IMR-90 (cell line): ENCODE data around the gene NARS2. TPM values are rescaled to one million over a fixed set of nuclear protein-coding genes. Genes with fewer than 3 reads are reported as not detected.

ENCODE experiments used
- ATAC-seq: fragments of 200-7000 bp; cut with Tn5 transposase; 2 replicates; pipeline ENCODE4 v1.9.1; 2020; ENCODE audit warnings: low read depth, mild to moderate bottlenecking, moderate library complexity
- BruUV-seq: library from RNA; stranded (reverse); fragments of 400-500 nt; replicated peaks from 2 replicates; lab custom pipeline; 2021; lab: Mats Ljungman, UMichigan
- CTCF ChIA-PET: fragments of 300-600 bp; formaldehyde crosslinking; extraction: SDS; loops from one replicate; lab custom pipeline; 2021; ENCODE audit warnings: antibody characterized with exemption; lab: Yijun Ruan, JAX
- POLR2A ChIA-PET: fragments of 300-600 bp; sonication (Branson Sonifier 250); formaldehyde crosslinking; loops from one replicate; lab custom pipeline; 2022; ENCODE audit warnings: antibody characterized with exemption; ENCODE audit not compliant: unreplicated experiment; lab: Charles Lee
- DNase-seq: peaks from one replicate; pipeline ENCODE4 v3.0.0; 2013
- H2AFZ ChIP-seq: replicated peaks from 2 replicates; pipeline ENCODE3; 2013; ENCODE audit warnings: low read length, mild to moderate bottlenecking; ENCODE audit not compliant: poor library complexity
- H2AK5ac ChIP-seq: 2 replicates; pipeline ENCODE4 v1.6.1; 2013; ENCODE audit warnings: low read depth, low read length, inconsistent platforms
- H2AK9ac ChIP-seq: replicated peaks from 2 replicates; pipeline ENCODE3; 2013; ENCODE audit warnings: mild to moderate bottlenecking, low read depth, low read length, moderate library complexity; ENCODE audit not compliant: poor library complexity
- H2BK120ac ChIP-seq: 2 replicates; pipeline ENCODE4 v1.6.1; 2013; ENCODE audit warnings: low read depth, low read length, inconsistent platforms
- H2BK15ac ChIP-seq: 3 replicates; pipeline ENCODE4 v1.6.1; 2013; ENCODE audit warnings: low read depth, low read length, inconsistent platforms
- H2BK20ac ChIP-seq: 2 replicates; pipeline ENCODE4 v1.6.1; 2013; ENCODE audit warnings: low read depth, mild to moderate bottlenecking, inconsistent platforms, low read length, moderate library complexity
- H2BK5ac ChIP-seq: 2 replicates; pipeline ENCODE4 v1.6.1; 2013; ENCODE audit warnings: mild to moderate bottlenecking, low read depth, low read length, inconsistent platforms; ENCODE audit not compliant: poor library complexity, severe bottlenecking
- H3K14ac ChIP-seq: replicated peaks from 2 replicates; pipeline ENCODE4 v1.6.1; 2013; ENCODE audit warnings: low read depth, low read length, inconsistent platforms
- H3K18ac ChIP-seq: 2 replicates; pipeline ENCODE4 v1.6.1; 2013; ENCODE audit warnings: low read depth, low read length, control low read depth
- H3K23ac ChIP-seq: 2 replicates; pipeline ENCODE4 v1.6.1; 2013; ENCODE audit warnings: low read depth, low read length, inconsistent platforms
- H3K27ac ChIP-seq: 2 replicates; pipeline ENCODE4 v1.5.1; 2013; ENCODE audit warnings: mild to moderate bottlenecking, control low read depth, low read length; ENCODE audit not compliant: insufficient read depth
- H3K27me3 ChIP-seq: 2 replicates; pipeline ENCODE4 v1.6.1; 2013; ENCODE audit warnings: low read length; ENCODE audit not compliant: control insufficient read depth, insufficient read depth
- H3K36me3 ChIP-seq: 2 replicates; pipeline ENCODE4 v1.6.1; 2013; ENCODE audit warnings: low read length, mixed read lengths; ENCODE audit not compliant: control insufficient read depth, insufficient read depth
- H3K4ac ChIP-seq: 2 replicates; pipeline ENCODE4 v1.6.1; 2013; ENCODE audit warnings: low read depth, low read length, inconsistent platforms
- H3K4me1 ChIP-seq: 2 replicates; pipeline ENCODE4 v1.6.1; 2013; ENCODE audit warnings: low read length, mixed read lengths; ENCODE audit not compliant: control insufficient read depth, insufficient read depth
- H3K4me2 ChIP-seq: 2 replicates; pipeline ENCODE4 v1.6.1; 2013; ENCODE audit warnings: low read depth, mild to moderate bottlenecking, control low read depth, low read length, moderate library complexity
- H3K4me3 ChIP-seq: 2 replicates; pipeline ENCODE4 v1.5.1; 2013; ENCODE audit warnings: low read depth, mild to moderate bottlenecking, control low read depth, low read length, moderate library complexity; ENCODE audit not compliant: insufficient read depth
- H3K56ac ChIP-seq: 2 replicates; pipeline ENCODE4 v1.6.1; 2013; ENCODE audit warnings: low read length, inconsistent platforms; ENCODE audit not compliant: insufficient read depth; ENCODE audit errors: extremely low read depth
- H3K79me1 ChIP-seq, 2 experiments: 2 replicates each; pipeline ENCODE4 v1.6.1; 2013; ENCODE audit warnings: low read length in 2 of 2, inconsistent platforms in 1 of 2, low read depth in 1 of 2
- H3K9ac ChIP-seq: 2 replicates; pipeline ENCODE4 v1.6.1; 2013; ENCODE audit warnings: low read depth, low read length, control low read depth
- H3K9me1 ChIP-seq: 2 replicates; pipeline ENCODE4 v1.6.1; 2013; ENCODE audit warnings: low read length, inconsistent platforms; ENCODE audit not compliant: insufficient read depth
- H3K9me3 ChIP-seq: 2 replicates; pipeline ENCODE4 v1.6.1; 2013; ENCODE audit warnings: low read length; ENCODE audit not compliant: control insufficient read depth, insufficient read depth
- H4K20me1 ChIP-seq: 2 replicates; pipeline ENCODE4 v1.6.1; 2013; ENCODE audit warnings: low read length, inconsistent platforms; ENCODE audit not compliant: insufficient read depth
- H4K5ac ChIP-seq: 2 replicates; pipeline ENCODE4 v1.6.1; 2013; ENCODE audit warnings: mild to moderate bottlenecking, low read depth, low read length, control low read depth
- H4K8ac ChIP-seq, 2 experiments: 2 replicates each; pipeline ENCODE4 v1.6.1; 2013; ENCODE audit warnings: low read depth in 2 of 2, low read length in 2 of 2, control low read depth in 1 of 2, inconsistent platforms in 1 of 2
- H4K91ac ChIP-seq: 2 replicates; pipeline ENCODE4 v1.6.1; 2013; ENCODE audit warnings: low read depth, low read length, inconsistent platforms; ENCODE audit not compliant: insufficient read depth
- BHLHE40 ChIP-seq: fragments of 150-350 bp; IDR thresholded peaks from 2 replicates; pipeline ENCODE4 v1.6.1; 2016; ENCODE audit warnings: mild to moderate bottlenecking, low read depth, low read length
- CEBPB ChIP-seq: IDR thresholded peaks from 2 replicates; pipeline ENCODE4 v1.6.1; 2012; ENCODE audit warnings: low read depth, low read length, improper control_type of control experiment
- CHD1 ChIP-seq: IDR thresholded peaks from 2 replicates; pipeline ENCODE4 v1.6.1; 2012; ENCODE audit warnings: low read depth, low read length, improper control_type of control experiment
- CTCF ChIP-seq: conservative IDR thresholded peaks from 2 replicates; pipeline ENCODE4 v1.5.1; 2012; ENCODE audit warnings: mild to moderate bottlenecking, low read depth, low read length, improper control_type of control experiment
- FOS ChIP-seq: fragments of 150-350 bp; IDR thresholded peaks from 2 replicates; pipeline ENCODE4 v1.6.1; 2016; ENCODE audit warnings: low read depth, low read length
- MAFK ChIP-seq: IDR thresholded peaks from 2 replicates; pipeline ENCODE4 v1.6.1; 2012; ENCODE audit warnings: low read depth, low read length, improper control_type of control experiment
- MAZ ChIP-seq: IDR thresholded peaks from 2 replicates; pipeline ENCODE4 v1.6.1; 2012; ENCODE audit warnings: low read depth, mild to moderate bottlenecking, low read length, improper control_type of control experiment, moderate library complexity, borderline replicate concordance
- MXI1 ChIP-seq: IDR thresholded peaks from 2 replicates; pipeline ENCODE4 v1.6.1; 2012; ENCODE audit warnings: low read depth, mild to moderate bottlenecking, low read length, moderate library complexity, borderline replicate concordance
- NFE2L2 ChIP-seq: fragments of 150-350 bp; IDR thresholded peaks from 2 replicates; pipeline ENCODE4 v1.6.1; 2016; ENCODE audit warnings: low read depth, mild to moderate bottlenecking, low read length
- POLR2A ChIP-seq: IDR thresholded peaks from 2 replicates; pipeline ENCODE4 v1.6.1; 2012; ENCODE audit warnings: mild to moderate bottlenecking, low read depth, low read length
- RAD21 ChIP-seq: IDR thresholded peaks from 2 replicates; pipeline ENCODE4 v1.6.1; 2012; ENCODE audit warnings: low read length, improper control_type of control experiment
- RCOR1 ChIP-seq: IDR thresholded peaks from 2 replicates; pipeline ENCODE4 v1.6.1; 2012; ENCODE audit warnings: mild to moderate bottlenecking, low read length, improper control_type of control experiment; ENCODE audit not compliant: insufficient replicate concordance
- RFX5 ChIP-seq: IDR thresholded peaks from 2 replicates; pipeline ENCODE4 v1.8.0; 2012; ENCODE audit warnings: low read depth, mild to moderate bottlenecking, low read length, moderate library complexity
- SMC3 ChIP-seq: fragments of 150-350 bp; IDR thresholded peaks from 2 replicates; pipeline ENCODE4 v1.6.1; 2016; ENCODE audit warnings: low read depth, mild to moderate bottlenecking, antibody characterized with exemption, low read length, moderate library complexity
- WGBS, 2 experiments: methylation state at CpG; one replicate each; pipeline versions ENCODE4 v1.1.5 to v1.1.7; 2013; ENCODE audit warnings: missing lambda C conversion rate in 2 of 2; ENCODE audit not compliant: insufficient read length in 1 of 2; ENCODE audit errors: extremely low coverage in 2 of 2; 5-methylcytosine and 5-hydroxymethylcytosine counted together
- dilution Hi-C: fragments of 300-500 bp; cut with HindIII; formaldehyde crosslinking; loops from one replicate; pipeline ENCODE4 v1.14.3; 2018; ENCODE audit warnings: low sequenced_read_pairs; ENCODE audit not compliant: unreplicated experiment
- in situ Hi-C: fragments of 300-500 bp; cut with MboI; formaldehyde crosslinking; loops from 3 replicates; pipeline ENCODE4 v1.14.3; 2019; ENCODE audit warnings: low sequenced_read_pairs, inconsistent platforms, mixed read lengths
- intact Hi-C: fragments of 100-400 bp; cut with micrococcal nuclease; formaldehyde crosslinking; loops from 2 replicates; pipeline ENCODE4 v1.10.0; 2022
- polyA plus RNA-seq, 3 experiments: library from polyadenylated mRNA; depleted of rRNA; stranded (reverse); fragments of >200 nt; gene quantifications; 2 replicates each; pipeline ENCODE4 v1.2.3, GENCODE V29; 2012; ENCODE audit warnings: low replicate concordance in 1 of 3
- total RNA-seq: library from RNA; depleted of rRNA; stranded (reverse); fragments of >200 nt; gene quantifications from 2 replicates; pipeline ENCODE4 v1.2.3, GENCODE V29; 2012
- TF ChIP-seq, protein P1 (sequence below): fragments of 150-350 bp; IDR thresholded peaks from 2 replicates; pipeline ENCODE4 v1.6.1; 2017; ENCODE audit warnings: mild to moderate bottlenecking, antibody characterized with exemption, low read length, low read depth
- TF ChIP-seq, protein P2 (sequence below): fragments of 150-350 bp; IDR thresholded peaks from 2 replicates; pipeline ENCODE4 v1.6.1; 2016; ENCODE audit warnings: low read depth, mild to moderate bottlenecking, low read length, moderate library complexity, borderline replicate concordance

Gene NARS2
- total and polyA plus RNA-seq, 2 of the 4 experiments (the other 2 are of a cell fraction): 8.0 to 15.8 TPM

GRCh38 chr11:78467931-78468330 is 106.7 kb downstream of the NARS2 start:
- TF ChIP-seq CHD1: no peak
- no peak for TF ChIP-seq SMC3
- TF ChIP-seq RFX5: no peak
- TF ChIP-seq MAZ: no peak
- TF ChIP-seq CTCF: no peak
- no peak for TF ChIP-seq CEBPB
- TF ChIP-seq MXI1: no peak
- TF ChIP-seq MAFK: no peak
- TF ChIP-seq, protein P1, sequence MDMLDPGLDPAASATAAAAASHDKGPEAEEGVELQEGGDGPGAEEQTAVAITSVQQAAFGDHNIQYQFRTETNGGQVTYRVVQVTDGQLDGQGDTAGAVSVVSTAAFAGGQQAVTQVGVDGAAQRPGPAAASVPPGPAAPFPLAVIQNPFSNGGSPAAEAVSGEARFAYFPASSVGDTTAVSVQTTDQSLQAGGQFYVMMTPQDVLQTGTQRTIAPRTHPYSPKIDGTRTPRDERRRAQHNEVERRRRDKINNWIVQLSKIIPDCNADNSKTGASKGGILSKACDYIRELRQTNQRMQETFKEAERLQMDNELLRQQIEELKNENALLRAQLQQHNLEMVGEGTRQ: no peak
- TF ChIP-seq BHLHE40: no peak
- TF ChIP-seq RAD21: no peak
- no peak for TF ChIP-seq RCOR1
- TF ChIP-seq, protein P2, sequence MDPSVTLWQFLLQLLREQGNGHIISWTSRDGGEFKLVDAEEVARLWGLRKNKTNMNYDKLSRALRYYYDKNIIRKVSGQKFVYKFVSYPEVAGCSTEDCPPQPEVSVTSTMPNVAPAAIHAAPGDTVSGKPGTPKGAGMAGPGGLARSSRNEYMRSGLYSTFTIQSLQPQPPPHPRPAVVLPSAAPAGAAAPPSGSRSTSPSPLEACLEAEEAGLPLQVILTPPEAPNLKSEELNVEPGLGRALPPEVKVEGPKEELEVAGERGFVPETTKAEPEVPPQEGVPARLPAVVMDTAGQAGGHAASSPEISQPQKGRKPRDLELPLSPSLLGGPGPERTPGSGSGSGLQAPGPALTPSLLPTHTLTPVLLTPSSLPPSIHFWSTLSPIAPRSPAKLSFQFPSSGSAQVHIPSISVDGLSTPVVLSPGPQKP: no peak
- TF ChIP-seq NFE2L2: no peak
- no peak for TF ChIP-seq POLR2A
- no peak for TF ChIP-seq FOS
- H3K9me3 ChIP-seq: no peaks in the 10 kb centered on the region
- no peak overlapping the region for H3K23ac ChIP-seq
- no peak overlapping the region for H3K18ac ChIP-seq
- H3K14ac ChIP-seq: no peak overlapping the region
- no peak overlapping the region for H2BK5ac ChIP-seq
- no peak overlapping the region for H3K27ac ChIP-seq
- BruUV-seq: no TSS peak
- H2BK15ac ChIP-seq: no peak overlapping the region
- intact Hi-C loops: no loop called here
- no peak overlapping the region for H4K8ac ChIP-seq
- H2AK5ac ChIP-seq: no peak overlapping the region
- no peak for ATAC-seq
- H3K4ac ChIP-seq: no peak overlapping the region
- no peak overlapping the region for H3K9ac ChIP-seq
- no peak overlapping the region for H3K4me3 ChIP-seq
- H2AK9ac ChIP-seq: no peak overlapping the region
- H2BK120ac ChIP-seq: no peak overlapping the region
- dilution Hi-C loops: no loop called here
- no peaks in the 10 kb centered on the region for H3K27me3 ChIP-seq
- no peaks in the 10 kb centered on the region for H3K9me1 ChIP-seq
- H4K91ac ChIP-seq: no peak overlapping the region
- H4K20me1 ChIP-seq: no peaks in the 10 kb centered on the region
- no peaks in the 10 kb centered on the region for H3K79me1 ChIP-seq
- no peak for DNase-seq
- no peak overlapping the region for H2BK20ac ChIP-seq
- H2AFZ ChIP-seq: no peak overlapping the region
- CTCF ChIA-PET: no interaction called here
- no peak overlapping the region for H4K5ac ChIP-seq
- H3K36me3 ChIP-seq: peaks cover 5% of the 10 kb centered on the region; the same call in 1 of the 2 replicates
- no peak overlapping the region for H3K4me2 ChIP-seq
- no CpG with 5 or more reads among the region's 4 CpGs for WGBS, 2 experiments
- H3K56ac ChIP-seq: no peak overlapping the region
- in situ Hi-C loops: no loop called here
- POLR2A ChIA-PET: no interaction called here
- no peaks in the 10 kb centered on the region for H3K4me1 ChIP-seq
